ENCODE measurements around the gene HAL. TPM values are rescaled to one million over a fixed set of nuclear protein-coding genes. Genes with fewer than 3 reads are reported as not detected.

Gene HAL
- polyA plus RNA-seq, 1 of the 3 experiments (the other 2 are of a cell fraction), result 0.08 TPM

GRCh38 chr12:96020314-96021003 lies 24.3 kb upstream of the HAL start:
- Histone ChIP-seq H3K27ac (ENCODE audit: low read depth in 2 of 2, low read length in 1 of 2) (no peak overlapping the region), H3K27me3 (ENCODE audit: insufficient read depth) (no peaks in the 10 kb centered on the region), H3K4me2 (no peak overlapping the region), H3K4me1 (ENCODE audit: control insufficient read depth in 1 of 2, insufficient read depth in 2 of 2, low read depth in 1 of 2, low read length in 1 of 2) (no peaks in the 10 kb centered on the region), H4K20me1 (ENCODE audit: insufficient read depth) (no peaks in the 10 kb centered on the region), H3K9ac (no peak overlapping the region), H3K9me2 (no peaks in the 10 kb centered on the region), H3K9me3 (no peaks in the 10 kb centered on the region), H3K79me2 (ENCODE audit: insufficient read depth) (no peaks in the 10 kb centered on the region), H3K36me3 (replicated peaks in 1 of 2; ENCODE audit: control insufficient read depth in 1 of 2, insufficient read depth in 2 of 2, low read length in 1 of 2) (peaks cover 37 to 62% of the 10 kb centered on the region in 2 experiments), H3F3A (replicated peaks; ENCODE audit: insufficient read depth) (no peaks in the 10 kb centered on the region), H2AFZ (ENCODE audit: low read depth) (no peak overlapping the region), H3K4me3 (ENCODE audit: low read depth in 2 of 2, low read length in 1 of 2) (no peak overlapping the region)
- ChIA-PET POLR2A (interaction anchor here (0.6 kb wide), 1 partner anchor 36 kb away, joined by 3 read pairs; no protein-coding TSS in a partner anchor), CTCF (interaction anchor here (1.3 to 2.5 kb wide), 3 partner anchors 11 to 195 kb away, joined by 3 to 8 read pairs (median 7); no protein-coding TSS in a partner anchor)
- TF ChIP-seq ZBTB33 (IDR thresholded peaks at IDR 0.05; ENCODE audit: borderline replicate concordance, low read depth), result no peak
- WGBS (ENCODE audit: low lambda C conversion rate), result 94% methylated on average over 3 of the region's 3 CpGs
- DNase-seq, result no peak

- Histone ChIP-seq H3K4me3 (ENCODE audit: low read depth in 2 of 2, low read length in 1 of 2) (no peak overlapping the region), H2AFZ (ENCODE audit: low read depth) (no peak overlapping the region), H3K27me3 (ENCODE audit: insufficient read depth) (no peaks in the 10 kb centered on the region), H4K20me1 (ENCODE audit: insufficient read depth) (no peaks in the 10 kb centered on the region), H3F3A (replicated peaks; ENCODE audit: insufficient read depth) (no peaks in the 10 kb centered on the region), H3K36me3 (replicated peaks in 1 of 2; ENCODE audit: control insufficient read depth in 1 of 2, insufficient read depth in 2 of 2, low read length in 1 of 2) (peaks cover 43 to 71% of the 10 kb centered on the region in 2 experiments), H3K79me2 (ENCODE audit: insufficient read depth) (no peaks in the 10 kb centered on the region), H3K9me2 (no peaks in the 10 kb centered on the region), H3K9me3 (no peaks in the 10 kb centered on the region), H3K4me2 (no peak overlapping the region), H3K9ac (no peak overlapping the region), H3K4me1 (ENCODE audit: control insufficient read depth in 1 of 2, insufficient read depth in 2 of 2, low read depth in 1 of 2, low read length in 1 of 2) (no peaks in the 10 kb centered on the region), H3K27ac (ENCODE audit: low read depth in 2 of 2, low read length in 1 of 2) (no peak overlapping the region)
- no peak for DNase-seq
- CTCF ChIA-PET, result interaction anchor here (1.2 to 6.3 kb wide), 4 partner anchors 10 to 501 kb away, joined by 3 to 39 read pairs (median 9); no protein-coding TSS in a partner anchor
- 92% methylated on average over 5 of the region's 5 CpGs for WGBS (ENCODE audit: low lambda C conversion rate)
- POLR2A ChIA-PET, result no interaction called here
- TF ChIP-seq IRF3 (IDR thresholded peaks at IDR 0.05; ENCODE audit: low read depth, low read length) (no peak), FOXM1 (IDR thresholded peaks at IDR 0.05; ENCODE audit: low read depth) (no peak), SMC3 (IDR thresholded peaks at IDR 0.05; ENCODE audit: low read depth, low read length) (peak; percentile 39; the same call in 1 of the 2 replicates), GABPA (IDR thresholded peaks at IDR 0.05; ENCODE audit: low read depth) (no peak), RCOR1 (IDR thresholded peaks at IDR 0.05; ENCODE audit: low read length) (no peak), RAD21 (IDR thresholded peaks at IDR 0.05; ENCODE audit: low read length) (peak; percentile 34), CHD2 (IDR thresholded peaks at IDR 0.05; ENCODE audit: low read length, partially characterized antibody) (no peak), NFIC (IDR thresholded peaks at IDR 0.05; ENCODE audit: borderline replicate concordance) (no peak), REST (IDR thresholded peaks at IDR 0.05; ENCODE audit: low read depth, low read length) (no peak), POLR2AphosphoS5 (IDR thresholded peaks at IDR 0.05; ENCODE audit: low read depth, low read length) (no peak), CTCF (IDR thresholded peaks at IDR 0.05) (peak; percentile 52), MEF2A (IDR thresholded peaks at IDR 0.05; ENCODE audit: borderline replicate concordance, low read depth) (no peak), MXI1 (IDR thresholded peaks at IDR 0.05; ENCODE audit: low read depth, low read length) (no peak), RXRA (IDR thresholded peaks at IDR 0.05; ENCODE audit: borderline replicate concordance, low read depth) (no peak), GATA2 (CRISPR knock-in tag; IDR thresholded peaks at IDR 0.05) (no peak), MAX (IDR thresholded peaks at IDR 0.05; ENCODE audit: low read depth) (no peak), RFX5 (IDR thresholded peaks at IDR 0.05; ENCODE audit: low read length) (no peak)
These were observed 19.5 kb upstream of the HAL start for GRCh38 chr12:96015672-96016071.
